Measurements from ENCODE around the gene LDLRAD4.

DNA sequence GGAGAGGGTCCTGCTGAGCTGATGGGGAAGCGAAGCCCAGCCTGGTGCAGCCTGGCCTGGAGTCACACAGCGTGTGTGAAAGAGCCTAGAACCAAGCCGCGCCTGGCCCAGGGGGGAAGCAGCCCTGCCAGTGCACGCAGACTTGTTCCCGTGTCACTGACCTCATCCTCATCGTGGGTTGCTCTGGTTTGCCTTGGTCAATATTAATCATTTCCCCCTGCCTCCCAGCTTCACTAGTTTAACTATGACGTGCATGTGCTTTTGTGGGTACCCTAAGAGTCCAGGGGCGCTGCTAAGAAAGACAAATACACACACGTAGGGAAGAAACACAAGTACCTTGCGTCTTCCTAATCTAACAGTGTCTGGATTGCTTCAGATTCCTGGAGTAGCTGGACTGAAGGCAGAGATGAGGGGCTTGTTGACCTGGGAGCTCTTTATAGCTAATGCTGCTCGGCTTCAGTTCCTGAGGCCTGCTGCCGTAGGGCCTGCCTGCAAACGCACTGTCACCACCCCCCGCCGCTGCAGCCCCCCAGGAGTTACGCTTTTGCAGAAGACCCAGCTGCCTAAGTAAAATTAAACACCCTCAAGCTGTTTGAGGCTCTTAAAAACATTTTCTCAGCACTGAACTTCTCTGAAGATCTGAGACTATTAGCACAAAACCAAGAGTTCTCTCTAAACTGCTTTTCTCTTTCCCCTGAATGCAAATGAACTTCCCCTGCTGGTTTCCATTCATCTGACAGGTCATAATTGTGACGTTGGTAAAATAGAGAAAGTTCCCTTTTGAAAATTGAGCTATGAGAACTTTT lies 348.6 kb downstream of the LDLRAD4 start:
- TF ChIP-seq CEBPB (IDR thresholded peaks at IDR 0.05) (no peak), NFIC (IDR thresholded peaks at IDR 0.05) (no peak), EGR1 (IDR thresholded peaks at IDR 0.05) (no peak), TCF12 (IDR thresholded peaks at IDR 0.05; ENCODE audit: low read depth) (no peak), TAF1 (IDR thresholded peaks at IDR 0.05; ENCODE audit: low read depth) (no peak)
- TF ChIP-seq, protein P1, sequence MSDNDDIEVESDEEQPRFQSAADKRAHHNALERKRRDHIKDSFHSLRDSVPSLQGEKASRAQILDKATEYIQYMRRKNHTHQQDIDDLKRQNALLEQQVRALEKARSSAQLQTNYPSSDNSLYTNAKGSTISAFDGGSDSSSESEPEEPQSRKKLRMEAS (IDR thresholded peaks at IDR 0.05): no peak
